Middle frontal gyrus (tissue), 1 donor: ENCODE data around the gene RBMXL2.

Experiments
- DNase-seq: peaks from one replicate; pipeline ENCODE4 v3.0.0-alpha.2; 2015; ENCODE audit warnings: low spot score; ENCODE audit errors: extremely low spot score

RBMXL2 gene

DNA sequence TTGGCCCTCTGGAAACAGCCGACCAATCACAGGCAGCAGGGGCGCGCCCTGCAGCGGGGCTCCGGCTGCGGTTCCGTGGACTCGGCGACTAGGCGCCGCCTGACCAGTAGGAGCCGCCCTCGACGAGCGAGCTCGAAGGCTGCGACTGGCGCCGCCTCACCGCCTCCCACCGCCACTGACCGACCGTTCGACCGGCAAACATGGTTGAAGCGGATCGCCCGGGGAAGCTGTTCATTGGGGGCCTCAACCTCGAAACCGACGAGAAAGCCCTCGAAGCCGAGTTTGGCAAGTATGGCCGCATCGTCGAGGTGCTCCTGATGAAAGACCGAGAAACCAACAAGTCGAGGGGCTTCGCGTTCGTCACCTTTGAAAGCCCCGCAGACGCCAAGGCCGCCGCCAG lies at the start of gene RBMXL2:
RBMXL2 (plus strand) TSS at position 78 of the 400 bp plus-strand sequence; CDS start at position 201, 123 bp downstream.
- no peak for DNase-seq

DNA sequence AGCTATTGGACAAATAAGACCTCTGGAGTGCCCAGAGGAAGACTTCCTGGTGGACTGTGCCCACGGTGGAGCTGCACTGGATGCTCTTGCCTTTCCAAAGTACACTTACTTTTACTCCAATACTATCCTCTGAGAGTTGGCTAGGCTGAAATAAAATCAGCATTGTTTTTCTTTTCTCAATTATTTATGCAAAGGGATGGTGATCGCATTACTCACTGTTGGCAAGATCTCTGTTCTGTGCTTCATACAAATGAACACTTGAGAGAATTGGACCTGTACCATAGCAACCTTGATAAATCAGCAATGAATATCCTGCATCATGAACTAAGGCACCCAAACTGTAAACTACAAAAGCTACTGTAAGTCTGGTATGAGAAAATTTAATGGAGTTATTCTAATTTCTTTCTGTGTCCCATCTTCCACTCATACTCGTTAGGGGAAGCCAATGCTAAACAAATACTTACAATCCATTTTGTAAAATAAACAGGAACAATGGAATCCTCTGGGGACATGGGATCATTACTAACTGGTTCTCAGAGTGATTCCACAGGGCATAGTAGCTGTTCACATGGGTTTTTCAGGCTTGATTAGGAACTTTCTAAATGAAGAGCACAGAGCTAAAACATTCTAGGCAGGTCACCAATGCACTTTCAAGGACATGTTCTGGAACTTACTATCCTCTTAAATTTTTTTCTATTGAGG lies 42.2 kb upstream of the RBMXL2 start:
- DNase-seq, result no peak

DNA sequence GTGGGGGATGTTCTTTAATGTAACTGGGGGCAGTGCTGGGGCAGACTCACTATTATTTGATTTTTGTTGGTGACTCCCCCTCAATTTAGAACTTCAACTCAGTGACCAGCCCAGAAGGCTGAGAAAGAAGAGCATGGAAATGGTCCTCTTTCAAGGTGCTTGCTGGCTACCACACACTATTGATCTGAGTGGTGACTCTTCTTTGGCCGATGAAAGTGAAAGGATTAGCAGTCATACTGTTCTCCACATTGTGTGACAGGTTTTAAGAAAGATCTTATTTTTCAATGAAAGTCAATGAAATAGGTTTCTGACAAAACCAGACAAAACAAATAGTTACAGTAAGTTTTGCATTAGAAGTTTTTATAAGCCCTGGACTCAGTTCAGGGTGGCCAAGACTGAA lies 38.6 kb upstream of the RBMXL2 start:
- DNase-seq, result no peak

DNA sequence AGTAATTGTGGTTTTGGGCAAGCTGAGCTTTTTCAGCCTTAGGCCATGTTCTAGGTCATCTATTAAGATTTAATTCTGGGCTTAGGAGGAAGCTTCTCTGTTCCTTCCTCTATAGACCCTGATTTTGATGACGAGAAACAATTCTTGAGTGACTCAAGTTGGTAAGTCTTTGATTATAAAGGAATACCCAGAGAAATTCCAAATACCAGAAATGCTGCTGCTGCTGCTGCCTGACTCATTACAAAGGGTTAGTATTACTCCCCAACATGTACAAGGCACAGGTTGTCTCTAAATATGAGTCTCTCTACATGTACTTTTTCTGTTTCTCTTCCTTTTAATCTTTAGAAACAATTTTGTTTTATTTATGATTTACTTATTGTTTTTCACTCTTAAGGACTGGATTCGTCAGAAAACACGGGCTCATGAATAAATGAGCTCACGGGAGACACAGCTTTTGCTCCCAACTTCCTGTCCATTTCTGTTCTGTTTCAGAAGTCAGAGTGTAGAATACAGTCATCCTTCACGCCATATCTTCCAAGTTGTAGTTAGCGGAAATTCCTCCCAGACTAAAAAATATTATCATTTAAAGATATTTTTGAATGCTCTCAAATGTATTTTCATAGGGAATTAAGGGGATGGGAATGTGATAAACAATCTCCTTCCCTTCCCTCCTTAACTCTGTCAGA lies 31.8 kb upstream of the RBMXL2 start:
- DNase-seq, result no peak

DNA sequence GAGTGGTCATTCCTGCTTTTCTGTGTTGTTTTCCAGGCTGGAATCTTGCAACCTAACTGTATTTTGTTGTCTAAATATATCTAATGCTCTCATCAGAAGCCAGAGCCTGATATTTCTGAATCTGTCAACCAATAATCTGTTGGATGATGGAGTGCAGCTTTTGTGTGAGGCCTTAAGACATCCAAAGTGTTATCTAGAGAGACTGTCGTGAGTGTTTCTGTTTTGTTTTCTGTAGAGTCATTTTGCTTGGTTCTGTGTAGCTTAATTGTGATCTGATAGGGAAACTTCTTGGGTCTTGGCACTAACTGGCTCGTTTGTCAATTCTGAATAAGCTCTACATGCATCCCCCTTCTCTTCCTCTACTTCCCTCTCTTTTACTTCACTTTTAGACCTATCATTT lies 31.2 kb upstream of the RBMXL2 start:
- DNase-seq, result no peak

DNA sequence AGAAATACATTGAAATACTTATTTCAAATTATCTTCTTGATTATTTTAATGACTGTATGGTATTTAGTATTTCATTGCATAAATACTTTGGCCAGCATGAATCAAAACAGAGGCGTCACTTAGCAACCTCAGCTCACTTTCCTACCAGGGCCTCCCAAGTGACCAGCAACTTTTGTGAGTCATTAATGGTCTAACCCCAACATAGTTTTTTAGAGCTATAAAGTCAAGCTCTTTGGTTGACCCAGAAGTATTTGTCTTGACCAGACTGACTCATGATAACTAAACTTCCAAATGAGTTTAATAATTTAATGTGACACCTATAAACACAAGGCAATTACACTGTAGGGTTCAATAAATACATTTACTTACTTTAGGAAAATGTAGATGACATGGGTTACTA lies 27.9 kb upstream of the RBMXL2 start:
- no peak for DNase-seq

DNA sequence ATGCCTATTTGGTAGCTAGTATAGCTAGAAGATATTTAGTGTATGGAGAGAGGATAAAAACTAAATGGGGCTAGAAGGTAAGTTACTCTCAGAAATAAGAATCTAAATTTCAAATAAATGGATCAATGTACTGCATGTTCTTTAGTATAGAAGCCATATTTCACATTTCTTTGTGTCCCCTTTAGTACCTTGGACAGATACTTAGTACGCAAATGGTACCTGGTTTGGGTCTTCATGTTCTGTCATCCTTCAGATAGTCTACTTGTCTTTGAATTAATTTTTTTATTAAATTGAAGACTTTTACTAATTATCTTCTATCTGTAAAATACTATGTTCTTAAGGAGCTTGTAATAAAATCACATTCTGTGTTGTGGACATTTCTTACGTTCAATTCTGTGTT lies 26.3 kb upstream of the RBMXL2 start:
- no peak for DNase-seq

DNA sequence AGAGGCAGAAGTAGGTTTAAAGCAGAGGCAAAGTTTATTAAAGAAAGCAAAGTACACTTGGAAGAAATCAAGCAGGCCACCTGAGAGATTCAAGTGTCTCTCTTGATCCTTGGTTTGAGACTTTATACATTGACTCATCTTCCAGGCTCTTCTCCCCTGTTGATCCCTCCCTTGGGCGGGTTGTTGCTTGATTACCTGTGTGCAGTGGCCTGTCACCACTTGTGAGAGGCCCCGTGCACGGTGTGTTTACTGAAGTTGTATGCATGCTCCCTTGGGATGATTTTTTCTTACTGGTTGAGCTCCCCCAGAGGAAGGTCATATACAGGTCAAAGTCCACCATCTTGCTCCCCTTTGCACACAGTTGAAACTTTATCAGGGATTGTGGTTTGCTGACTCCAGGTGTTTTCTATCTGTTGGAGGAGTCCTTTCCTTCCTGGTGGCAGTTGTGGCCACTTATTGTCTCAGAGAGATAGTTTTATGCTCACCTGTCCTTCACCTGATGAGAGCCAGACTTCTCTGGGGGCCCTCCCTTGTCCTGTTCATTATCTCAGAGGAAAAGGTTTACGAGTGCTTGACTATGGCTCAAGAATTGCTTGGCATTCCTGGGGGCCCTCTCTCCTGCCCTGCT lies 16.3 kb upstream of the RBMXL2 start:
- DNase-seq, result no peak

DNA sequence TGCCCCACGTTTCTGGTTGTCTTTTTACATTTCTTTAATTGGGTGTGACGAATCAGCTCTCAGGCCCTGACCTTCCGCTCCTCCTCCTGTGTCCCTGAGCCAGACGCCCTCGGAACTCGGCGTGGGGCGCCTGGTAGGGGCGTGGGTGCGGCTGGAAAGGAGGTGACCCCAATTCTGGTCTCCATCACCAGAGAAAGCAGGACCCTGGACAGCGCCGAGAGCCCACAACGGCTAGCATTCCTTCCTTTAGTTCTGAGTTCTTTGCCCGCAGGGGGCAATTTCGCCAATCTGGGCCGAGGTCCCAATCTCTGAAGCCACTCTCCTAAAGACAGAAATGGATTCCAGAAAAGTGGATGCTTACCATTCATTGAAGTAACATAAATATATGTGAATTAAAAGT lies 11.7 kb upstream of the RBMXL2 start:
- DNase-seq, result no peak

DNA sequence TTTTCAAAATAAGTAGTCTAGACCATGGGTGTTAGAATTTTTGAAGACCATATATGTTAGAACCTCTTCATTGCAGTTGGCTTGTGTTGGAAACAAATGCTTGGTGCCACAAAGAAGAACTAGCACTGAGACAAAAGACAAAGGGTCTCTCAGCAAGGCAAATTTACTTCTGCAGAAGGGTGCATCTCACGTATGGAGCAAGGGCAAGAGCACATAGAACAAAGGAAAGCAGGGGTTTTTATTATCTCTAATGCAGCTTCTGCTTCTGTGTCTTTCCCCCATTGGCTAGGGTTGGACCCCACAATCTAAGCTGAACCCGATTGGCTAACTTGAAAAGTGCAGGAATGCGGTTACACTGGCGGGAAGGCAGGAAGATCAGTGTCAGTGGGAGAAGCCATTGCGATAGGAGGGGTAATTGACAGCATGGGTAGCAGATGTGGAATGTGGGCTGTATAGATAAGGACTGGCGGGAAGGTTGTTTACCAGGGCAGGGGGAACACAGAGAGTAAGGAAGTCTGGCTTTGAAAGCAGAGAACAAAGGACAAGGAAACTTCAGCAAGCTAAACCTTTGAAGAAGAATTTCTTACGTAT lies 9.2 kb upstream of the RBMXL2 start:
- no peak for DNase-seq

DNA sequence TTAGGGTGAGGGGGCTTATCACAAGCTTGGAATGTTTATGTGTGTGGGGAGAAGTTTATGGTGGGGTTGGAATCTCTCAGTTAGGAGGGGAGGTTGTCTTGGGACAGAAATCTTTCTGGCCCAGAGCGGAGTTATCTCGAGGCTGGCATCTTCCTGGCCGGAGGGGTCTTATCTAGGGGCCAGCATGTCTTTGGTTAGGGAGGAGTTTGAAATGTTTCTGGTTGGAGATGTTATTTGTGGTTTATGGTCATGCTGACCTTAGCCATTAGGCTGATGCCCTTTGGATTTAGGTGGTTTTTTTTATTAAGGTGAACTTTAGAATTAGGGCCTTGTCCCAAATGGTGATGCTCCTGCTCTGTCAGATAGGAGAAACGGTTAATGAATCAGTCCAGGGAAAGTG lies 7.9 kb upstream of the RBMXL2 start:
- no peak for DNase-seq

DNA sequence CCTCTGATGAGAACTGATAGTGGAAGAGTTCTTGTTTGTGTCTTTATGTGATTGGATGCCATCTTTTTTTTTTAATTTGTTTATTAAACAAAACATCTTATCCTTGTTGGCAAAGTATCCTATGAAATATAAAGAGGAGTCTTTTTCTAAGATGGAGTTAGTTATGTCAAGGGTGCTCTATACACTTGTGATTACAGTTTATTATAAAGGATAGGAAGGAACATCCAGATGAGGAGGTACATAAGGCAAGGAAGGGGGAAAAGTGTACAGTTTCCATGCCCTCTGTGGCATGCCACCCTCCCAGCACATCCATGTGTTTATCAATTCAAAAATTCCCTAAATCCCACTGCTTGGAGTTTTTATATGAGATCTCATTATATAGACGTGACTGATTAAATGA lies 7.4 kb upstream of the RBMXL2 start:
- no peak for DNase-seq

DNA sequence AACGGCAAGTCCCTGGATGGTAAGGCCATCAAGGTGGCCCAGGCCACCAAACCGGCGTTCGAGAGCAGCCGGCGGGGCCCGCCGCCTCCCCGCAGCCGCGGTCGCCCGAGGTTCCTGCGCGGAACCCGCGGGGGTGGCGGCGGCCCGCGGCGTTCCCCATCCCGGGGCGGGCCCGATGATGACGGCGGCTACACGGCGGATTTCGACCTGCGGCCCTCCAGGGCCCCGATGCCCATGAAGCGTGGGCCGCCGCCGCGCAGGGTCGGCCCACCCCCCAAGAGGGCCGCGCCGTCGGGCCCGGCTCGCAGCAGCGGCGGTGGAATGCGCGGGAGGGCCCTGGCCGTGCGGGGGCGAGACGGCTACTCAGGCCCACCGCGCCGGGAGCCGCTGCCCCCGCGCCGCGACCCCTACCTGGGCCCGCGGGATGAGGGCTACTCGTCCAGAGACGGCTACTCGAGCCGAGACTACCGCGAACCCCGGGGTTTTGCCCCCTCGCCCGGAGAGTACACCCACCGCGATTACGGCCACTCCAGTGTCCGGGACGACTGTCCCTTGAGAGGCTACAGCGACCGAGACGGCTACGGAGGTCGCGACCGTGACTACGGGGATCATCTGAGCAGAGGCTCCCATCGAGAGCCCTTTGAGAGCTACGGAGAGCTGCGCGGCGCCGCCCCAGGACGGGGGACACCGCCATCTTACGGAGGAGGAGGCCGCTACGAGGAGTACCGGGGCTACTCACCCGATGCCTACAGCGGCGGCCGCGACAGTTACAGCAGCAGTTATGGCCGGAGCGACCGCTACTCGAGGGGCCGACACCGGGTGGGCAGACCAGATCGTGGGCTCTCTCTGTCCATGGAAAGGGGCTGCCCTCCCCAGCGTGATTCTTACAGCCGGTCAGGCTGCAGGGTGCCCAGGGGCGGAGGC lies 792 bp downstream of the RBMXL2 start:
- no peak for DNase-seq

DNA sequence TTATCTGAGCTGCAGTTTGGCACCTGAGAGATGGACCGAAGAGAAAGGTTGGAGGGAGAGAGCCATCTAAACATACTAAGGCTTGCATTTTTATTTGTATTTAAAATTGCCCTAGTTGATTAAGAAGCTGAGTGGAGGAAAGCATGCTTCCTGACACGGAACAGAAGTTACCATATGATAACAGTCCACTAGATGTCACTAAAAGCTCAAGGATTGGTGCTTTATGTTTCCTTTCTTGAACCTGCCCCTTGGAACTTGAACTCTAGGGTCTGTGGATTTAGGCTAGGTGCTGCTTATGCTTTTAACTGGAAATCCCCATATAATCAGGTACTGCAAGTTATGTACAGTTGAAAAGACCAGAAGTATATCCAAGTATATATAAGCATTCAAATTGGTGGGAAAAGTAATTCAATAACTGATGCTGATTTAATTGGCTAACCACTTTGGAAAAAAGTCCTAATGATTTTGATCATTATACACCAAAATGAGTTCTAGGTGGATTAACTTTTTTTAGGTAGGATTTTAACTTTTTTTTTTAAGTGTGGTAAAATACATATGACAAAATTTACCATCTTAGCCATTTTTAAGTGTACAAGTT lies 9.5 kb downstream of the RBMXL2 start:
- peak; percentile 15 for DNase-seq

DNA sequence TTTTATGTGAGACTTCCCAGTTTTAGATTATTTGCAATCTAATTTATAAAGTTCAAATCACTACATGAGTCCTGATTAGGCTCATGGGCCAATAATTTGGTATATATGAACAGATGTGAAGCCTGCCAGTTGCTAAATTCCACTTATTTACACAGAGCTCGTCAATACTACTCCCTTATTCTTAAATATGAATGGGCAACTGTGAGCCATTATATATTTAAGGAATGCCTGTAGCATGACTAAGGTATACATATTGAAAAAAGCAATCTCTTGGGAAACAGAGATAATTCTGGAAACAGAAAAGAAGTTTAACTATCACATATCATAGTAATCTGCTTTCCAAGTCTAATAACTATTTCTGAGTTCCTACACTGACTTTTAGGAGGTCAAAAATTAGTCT lies 27.0 kb downstream of the RBMXL2 start:
- no peak for DNase-seq

DNA sequence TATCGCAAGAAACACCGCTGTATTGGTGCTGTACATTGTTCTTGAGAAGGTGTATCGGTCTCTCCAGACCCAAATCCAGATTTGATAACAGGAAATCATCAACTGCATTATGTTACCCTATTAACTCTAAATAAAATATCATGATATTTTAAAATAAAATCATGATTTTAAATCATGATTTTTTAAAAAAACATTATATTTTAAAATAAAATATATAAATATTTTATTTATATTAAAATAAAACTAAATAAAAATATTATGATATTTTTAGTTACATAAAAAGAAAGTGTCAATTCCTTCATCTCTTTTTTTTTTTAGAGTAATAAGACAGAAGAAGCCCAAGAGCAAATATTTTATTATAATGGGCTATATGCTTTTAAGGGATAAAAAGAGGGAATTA lies 27.6 kb downstream of the RBMXL2 start:
- no peak for DNase-seq

DNA sequence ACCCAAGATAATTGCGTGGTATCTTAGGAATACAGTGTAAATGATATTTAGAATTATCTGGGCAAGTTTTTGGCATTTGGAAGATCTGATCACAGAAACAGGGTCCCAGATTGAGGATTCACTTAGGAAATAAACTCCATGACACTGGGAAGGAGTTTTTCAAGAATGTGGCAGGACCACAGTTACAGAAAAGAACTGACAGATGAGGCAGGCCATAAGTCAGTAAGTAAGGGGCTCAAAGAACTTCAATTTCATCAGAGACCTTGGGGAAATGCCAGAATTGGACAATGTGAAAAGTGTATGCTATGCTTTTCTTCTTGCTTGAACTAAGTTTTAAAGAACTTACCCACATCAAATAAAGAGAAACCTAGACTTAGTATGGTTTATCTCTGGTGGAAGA lies 49.3 kb downstream of the RBMXL2 start:
- DNase-seq, result no peak
